Suprapubic skin (tissue), 4 donors: ENCODE measurements around the gene DLG1. TPM values are rescaled to one million over a fixed set of nuclear protein-coding genes. Genes with fewer than 3 reads are reported as not detected.
A peak's percentile ranks its signal among the peaks of the same experiment; 100 is the strongest.

Experiments used
- DNase-seq, 2 donors: peaks; one replicate each; pipeline ENCODE4 v3.0.0-alpha.2; 2019; ENCODE audit warnings: low spot score in 2 of 2
- H3K27ac ChIP-seq: fragments of 200-600 bp; sonication (generic); one replicate; pipeline ENCODE4 v1.5.1; 2019
- H3K27me3 ChIP-seq: fragments of 200-600 bp; sonication (generic); one replicate; pipeline ENCODE4 v1.5.1; 2019
- H3K36me3 ChIP-seq: fragments of 200-600 bp; sonication (generic); one replicate; pipeline ENCODE4 v1.5.1; 2019
- H3K4me1 ChIP-seq: fragments of 200-600 bp; sonication (generic); one replicate; pipeline ENCODE4 v1.5.1; 2019
- H3K4me3 ChIP-seq: fragments of 200-600 bp; sonication (generic); one replicate; pipeline ENCODE4 v1.5.1; 2019; ENCODE audit warnings: mild to moderate bottlenecking
- H3K9me3 ChIP-seq: fragments of 200-600 bp; sonication (generic); one replicate; pipeline ENCODE4 v1.5.1; 2019
- CTCF ChIP-seq, 2 donors: fragments of 200-600 bp in 1 of 2; fragments of 450-650 bp in 1 of 2; sonication (generic) in 1 of 2; IDR thresholded peaks; one replicate each; pipeline ENCODE4 v1.5.1; 2016 to 2019; ENCODE audit warnings: antibody characterized with exemption in 2 of 2, mild to moderate bottlenecking in 1 of 2, moderate library complexity in 1 of 2
- EP300 ChIP-seq: sonication (generic); formaldehyde crosslinking; IDR thresholded peaks from one replicate; pipeline ENCODE4 v1.6.1; 2017; ENCODE audit warnings: antibody characterized with exemption
- POLR2A ChIP-seq, 2 donors: fragments of 450-650 bp; IDR thresholded peaks; one replicate each; pipeline ENCODE4 v1.6.1; 2017; ENCODE audit warnings: antibody characterized with exemption in 2 of 2, mild to moderate bottlenecking in 2 of 2, moderate library complexity in 2 of 2
- POLR2AphosphoS5 ChIP-seq, 3 donors: sonication (generic); formaldehyde crosslinking; IDR thresholded peaks; one replicate each; pipeline ENCODE4 v1.6.1; 2017; ENCODE audit warnings: antibody characterized with exemption in 3 of 3
- WGBS: methylation state at CpG from one replicate; pipeline ENCODE4 v1.1.5; 2018; 5-methylcytosine and 5-hydroxymethylcytosine counted together
- total RNA-seq, 4 donors: library from RNA; depleted of rRNA; stranded (reverse); fragments of >200 nt; gene quantifications; one replicate each; pipeline ENCODE4 v1.1.0, GENCODE V29; 2016

Gene DLG1
- total RNA-seq, 4 donors from 2014 or later = 86.2 to 140 (median 103) TPM

- no peaks in the 10 kb centered on the region for H3K36me3 ChIP-seq
- TF ChIP-seq POLR2A (IDR thresholded peaks at IDR 0.05) = no peak
- no peak for TF ChIP-seq POLR2AphosphoS5 (IDR thresholded peaks at IDR 0.05)
- TF ChIP-seq EP300 = no peak
- no peak for TF ChIP-seq CTCF (IDR thresholded peaks at IDR 0.05)
- no peak for DNase-seq
Measured at GRCh38 chr3:197312431-197312830, 14.0 kb upstream of the DLG1 start.

GRCh38 chr3:197311591-197311990 is 13.2 kb upstream of the DLG1 start:
- Histone ChIP-seq H3K36me3 (no peaks in the 10 kb centered on the region), H3K27ac (no peak overlapping the region), H3K9me3 (no peaks in the 10 kb centered on the region), H3K4me3 (no peak overlapping the region), H3K4me1 (peaks cover 8% of the 10 kb centered on the region), H3K27me3 (no peaks in the 10 kb centered on the region)
- no peak for DNase-seq
- WGBS = 96% methylated on average over 3 of the region's 3 CpGs
- TF ChIP-seq POLR2AphosphoS5 (IDR thresholded peaks at IDR 0.05) (no peak), POLR2A (IDR thresholded peaks at IDR 0.05) (no peak), CTCF (IDR thresholded peaks at IDR 0.05) (no peak), EP300 (no peak)

More at GRCh38 chr3:197312431-197312830, 14.0 kb upstream of the DLG1 start:
- H3K9me3 ChIP-seq = no peaks in the 10 kb centered on the region
- H3K4me3 ChIP-seq = no peak overlapping the region
- H3K4me1 ChIP-seq = peaks cover 8% of the 10 kb centered on the region
- 100% methylated on average over 1 of the region's 1 CpG for WGBS
- no peak overlapping the region for H3K27ac ChIP-seq
- H3K27me3 ChIP-seq = no peaks in the 10 kb centered on the region

GRCh38 chr3:197309528-197310361 is 11.3 kb upstream of the DLG1 start:
- no peak for TF ChIP-seq EP300
- no peak for TF ChIP-seq CTCF (IDR thresholded peaks at IDR 0.05)
- TF ChIP-seq POLR2AphosphoS5 (IDR thresholded peaks at IDR 0.05) = no peak
- no peak for TF ChIP-seq POLR2A (IDR thresholded peaks at IDR 0.05)
- no peaks in the 10 kb centered on the region for H3K36me3 ChIP-seq
- WGBS = 31% methylated on average over 5 of the region's 5 CpGs
- H3K9me3 ChIP-seq = no peaks in the 10 kb centered on the region
- no peak for DNase-seq
- peak overlapping the region; percentile 14 for H3K27ac ChIP-seq
- no peak overlapping the region for H3K4me3 ChIP-seq
- H3K27me3 ChIP-seq = no peaks in the 10 kb centered on the region
- peaks cover 8% of the 10 kb centered on the region for H3K4me1 ChIP-seq

- no peaks in the 10 kb centered on the region for H3K36me3 ChIP-seq
- H3K4me3 ChIP-seq = no peak overlapping the region
- TF ChIP-seq EP300 (no peak), CTCF (IDR thresholded peaks at IDR 0.05) (no peak), POLR2A (IDR thresholded peaks at IDR 0.05) (no peak), POLR2AphosphoS5 (IDR thresholded peaks at IDR 0.05) (no peak)
- no peaks in the 10 kb centered on the region for H3K9me3 ChIP-seq
- no peak for DNase-seq
- H3K4me1 ChIP-seq = peaks cover 8% of the 10 kb centered on the region
- 49% methylated on average over 3 of the region's 3 CpGs for WGBS
- no peaks in the 10 kb centered on the region for H3K27me3 ChIP-seq
- H3K27ac ChIP-seq = no peak overlapping the region
Measured at GRCh38 chr3:197308591-197308990, 10.2 kb upstream of the DLG1 start.

- TF ChIP-seq POLR2AphosphoS5 (IDR thresholded peaks at IDR 0.05) (no peak), EP300 (no peak), POLR2A (IDR thresholded peaks at IDR 0.05) (no peak), CTCF (IDR thresholded peaks at IDR 0.05) (no peak)
Measured at GRCh38 chr3:197306374-197307086, 8.1 kb upstream of the DLG1 start.

More at GRCh38 chr3:197306374-197307086, 8.1 kb upstream of the DLG1 start:
- no peaks in the 10 kb centered on the region for H3K9me3 ChIP-seq
- 89% methylated on average over 7 of the region's 7 CpGs for WGBS
- H3K4me3 ChIP-seq = no peak overlapping the region
- peaks cover 8% of the 10 kb centered on the region for H3K4me1 ChIP-seq
- H3K36me3 ChIP-seq = no peaks in the 10 kb centered on the region
- no peak overlapping the region for H3K27ac ChIP-seq
- H3K27me3 ChIP-seq = no peaks in the 10 kb centered on the region
- no peak for DNase-seq
